IPS-NIHi7 (cell line): ENCODE results near the gene SCGN.

ENCODE experiments used
- DNase-seq: peaks from one replicate; pipeline ENCODE4 v3.0.0; 2012; ENCODE audit warnings: mixed read lengths; ENCODE audit errors: extremely low spot score

The SCGN gene, protein sequence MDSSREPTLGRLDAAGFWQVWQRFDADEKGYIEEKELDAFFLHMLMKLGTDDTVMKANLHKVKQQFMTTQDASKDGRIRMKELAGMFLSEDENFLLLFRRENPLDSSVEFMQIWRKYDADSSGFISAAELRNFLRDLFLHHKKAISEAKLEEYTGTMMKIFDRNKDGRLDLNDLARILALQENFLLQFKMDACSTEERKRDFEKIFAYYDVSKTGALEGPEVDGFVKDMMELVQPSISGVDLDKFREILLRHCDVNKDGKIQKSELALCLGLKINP

DNA sequence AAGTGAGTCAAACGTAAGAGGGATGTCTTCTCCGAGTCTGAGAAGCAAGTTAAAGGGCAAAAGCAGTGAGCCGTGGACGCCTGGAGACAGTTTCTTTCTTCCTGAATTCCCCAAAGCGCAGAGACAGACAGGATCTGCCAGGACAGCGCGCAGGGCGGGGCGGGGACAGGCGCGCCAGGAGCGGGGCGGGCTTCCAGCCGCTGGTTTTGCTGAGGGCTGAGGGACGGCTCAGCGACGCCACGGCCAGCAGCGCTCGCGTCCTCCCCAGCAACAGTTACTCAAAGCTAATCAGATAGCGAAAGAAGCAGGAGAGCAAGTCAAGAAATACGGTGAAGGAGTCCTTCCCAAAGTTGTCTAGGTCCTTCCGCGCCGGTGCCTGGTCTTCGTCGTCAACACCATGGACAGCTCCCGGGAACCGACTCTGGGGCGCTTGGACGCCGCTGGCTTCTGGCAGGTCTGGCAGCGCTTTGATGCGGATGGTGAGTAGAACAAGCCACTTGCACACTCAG, at the start of gene SCGN:
Gene SCGN, plus strand, starts transcription at position 209 of the 509 bp plus-strand sequence. Its CDS starts 189 bp downstream, at position 398.
- peak; percentile 89 for DNase-seq

DNA sequence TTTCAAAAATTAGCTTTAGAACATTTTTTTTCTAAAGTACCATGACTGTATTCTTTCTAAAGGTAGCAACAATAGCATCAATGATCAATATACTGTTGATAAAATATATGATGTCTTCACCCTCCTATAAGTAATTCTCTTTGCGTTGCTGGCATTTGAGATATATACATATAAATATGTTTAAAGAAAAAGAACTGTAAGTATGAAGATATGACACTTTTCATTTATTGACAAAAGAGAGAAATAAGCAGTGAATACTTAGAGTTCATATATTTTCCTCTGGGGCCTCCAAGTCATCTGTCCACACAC, 49.4 kb upstream of the SCGN start:
- no peak for DNase-seq

DNA sequence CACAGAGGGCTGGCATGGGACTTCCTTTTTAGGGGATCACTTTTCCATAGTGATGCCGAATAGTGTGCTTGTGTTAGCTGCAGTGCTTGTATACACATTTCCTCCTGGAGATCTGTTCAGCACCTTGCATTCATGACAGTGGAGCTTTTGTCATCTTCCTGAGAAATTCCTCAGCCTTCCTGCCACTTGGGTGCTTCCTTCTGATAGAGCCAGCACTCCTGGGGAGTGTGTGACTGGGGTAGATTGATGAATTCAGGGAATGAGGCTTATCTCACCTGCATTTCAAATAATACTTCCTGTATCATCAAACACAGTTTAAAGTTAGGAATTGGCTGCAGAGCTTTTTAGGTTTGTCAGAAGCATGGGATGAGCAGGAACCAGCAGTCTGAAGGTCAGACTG, 48.8 kb upstream of the SCGN start:
- DNase-seq, result no peak

DNA sequence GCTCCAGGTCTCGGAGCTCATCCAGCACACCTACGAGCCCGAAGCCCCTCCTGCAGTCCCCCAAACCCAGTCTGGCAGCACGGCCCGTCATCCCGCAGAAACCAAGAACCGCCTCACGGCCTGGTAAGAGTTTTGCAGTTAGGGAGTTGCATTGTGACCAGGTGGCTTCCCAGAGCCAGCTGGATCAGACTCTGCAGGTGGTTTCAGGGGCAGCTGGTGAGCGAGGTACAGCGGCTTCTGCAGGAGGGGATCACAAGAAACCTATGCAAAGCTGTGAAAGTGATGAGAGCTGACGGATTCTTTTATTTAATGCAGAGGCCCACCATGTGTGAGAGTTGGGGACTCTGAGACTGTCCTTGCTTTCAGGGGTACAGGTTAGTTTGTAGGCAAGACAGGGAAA, 45.9 kb upstream of the SCGN start:
- no peak for DNase-seq

DNA sequence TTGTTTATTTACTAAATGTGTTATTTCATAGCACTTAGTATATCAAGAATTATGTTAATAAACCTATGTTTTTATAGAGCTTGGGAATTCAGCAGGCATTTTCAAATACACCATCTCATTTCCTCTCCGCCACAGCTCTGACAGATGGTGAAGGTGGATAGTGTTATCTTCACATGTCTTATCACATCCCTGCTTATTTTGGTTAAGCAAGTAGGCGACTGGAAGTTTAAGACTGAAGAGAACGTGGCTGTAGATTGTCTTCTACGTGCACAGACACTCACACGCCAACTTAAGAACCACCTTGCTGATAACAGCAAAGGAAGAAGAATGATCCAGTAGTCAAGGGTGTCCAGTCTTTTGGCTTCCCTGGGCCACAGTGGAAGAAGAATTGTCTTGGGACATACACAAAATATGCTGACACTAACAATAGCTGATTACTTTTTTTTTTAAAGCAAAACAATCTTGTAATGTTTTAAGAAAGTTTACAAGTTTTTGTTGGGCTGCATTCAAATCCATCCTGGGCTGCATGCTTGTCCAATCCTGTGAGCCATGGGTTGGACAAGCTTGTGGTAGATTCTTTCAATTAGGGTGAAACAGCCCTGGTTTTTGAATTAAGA, 43.3 kb upstream of the SCGN start:
- DNase-seq, result no peak

DNA sequence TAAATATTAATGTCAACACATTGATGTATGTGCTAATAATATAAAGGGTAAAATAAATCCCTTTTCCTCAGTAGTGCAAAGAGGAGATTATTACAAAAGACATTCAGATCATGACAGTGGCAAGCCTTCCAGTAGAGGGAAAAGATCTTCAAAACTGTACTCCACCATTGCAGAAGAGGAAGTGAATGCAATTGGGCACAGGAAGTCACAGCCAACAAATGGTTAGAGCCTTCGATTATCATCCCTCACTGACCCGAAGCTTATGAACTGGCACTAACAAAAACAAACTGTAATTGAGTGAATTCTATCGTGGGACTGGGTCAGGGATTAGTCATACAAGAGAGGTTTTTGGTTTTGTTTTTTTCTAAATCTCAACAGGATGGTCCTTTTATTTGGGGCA, 39.3 kb upstream of the SCGN start:
- DNase-seq, result no peak

DNA sequence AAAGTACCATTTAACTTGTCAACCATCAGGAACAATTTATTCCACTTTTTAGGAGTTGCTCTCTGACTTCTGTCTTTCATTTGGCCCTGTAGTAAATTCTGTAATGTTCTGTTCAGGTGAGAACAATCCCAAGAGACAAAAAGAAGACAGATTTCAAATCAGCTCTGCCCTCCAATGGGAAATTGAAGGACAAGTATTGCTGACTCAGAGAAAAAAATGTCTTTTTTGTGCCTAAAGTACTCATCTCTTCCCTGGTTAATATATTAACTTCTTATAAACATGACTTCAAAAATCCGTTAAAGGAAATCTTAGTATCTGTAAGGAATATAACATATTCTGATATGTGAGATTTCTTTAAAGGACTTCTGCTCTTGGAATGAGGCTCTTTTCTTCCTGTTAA, 38.6 kb upstream of the SCGN start:
- DNase-seq, result no peak

DNA sequence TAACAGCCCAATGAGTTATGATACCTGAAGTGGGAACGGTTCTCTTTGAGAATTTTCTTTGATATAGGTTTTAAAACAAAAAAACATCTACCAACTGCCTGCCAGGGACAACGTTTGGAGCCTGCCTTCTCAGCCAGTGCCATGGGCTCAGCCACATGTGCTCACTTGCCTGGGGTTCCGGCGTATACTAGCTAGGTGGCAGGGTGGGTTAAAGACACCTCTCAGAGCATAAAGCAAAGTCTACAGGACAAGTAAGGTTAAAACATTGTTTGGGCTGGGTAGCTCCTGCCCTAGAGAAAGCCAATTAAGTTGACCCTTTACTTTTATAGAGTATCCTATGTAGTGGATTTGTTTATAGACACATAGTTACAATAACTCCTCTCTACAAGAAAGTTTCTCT, 38.0 kb upstream of the SCGN start:
- no peak for DNase-seq

DNA sequence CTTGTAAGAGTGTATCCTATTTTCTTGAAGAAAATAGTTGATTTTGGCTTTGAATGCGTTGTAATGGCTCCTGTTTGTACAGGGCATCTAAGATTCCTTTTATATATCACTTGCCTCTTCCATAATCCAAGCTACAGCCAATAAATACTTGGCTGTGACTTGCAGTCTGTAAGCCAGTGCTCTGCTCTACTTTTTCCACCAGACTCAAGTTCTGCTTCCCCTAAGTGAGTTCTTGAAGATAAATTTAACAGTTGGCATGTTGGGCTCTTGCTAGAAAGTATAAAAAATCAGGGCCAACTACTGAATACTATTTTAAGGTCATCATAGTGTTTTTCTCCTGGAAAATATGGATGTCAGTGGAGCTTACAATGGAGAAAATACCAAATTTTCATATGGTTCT, 36.5 kb upstream of the SCGN start:
- DNase-seq, result no peak

DNA sequence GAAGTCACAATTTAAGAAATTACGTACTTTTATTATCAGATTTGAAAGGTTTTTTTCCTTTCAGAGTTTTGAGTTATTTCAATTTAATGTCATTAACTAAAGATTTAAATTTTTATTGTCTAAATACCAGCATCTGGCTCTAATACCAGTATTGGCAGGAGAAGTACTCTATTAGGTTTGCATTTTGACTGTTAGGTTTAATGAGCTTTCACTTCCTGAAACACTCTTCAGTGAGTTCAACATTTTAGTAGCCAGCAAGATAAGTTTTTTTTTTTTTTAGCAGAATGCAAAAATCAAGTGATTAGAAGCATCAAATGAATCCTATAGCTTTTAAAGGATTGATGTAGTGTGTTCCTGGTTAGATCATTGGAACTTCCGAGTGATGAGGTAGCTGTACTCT, 34.0 kb upstream of the SCGN start:
- no peak for DNase-seq

DNA sequence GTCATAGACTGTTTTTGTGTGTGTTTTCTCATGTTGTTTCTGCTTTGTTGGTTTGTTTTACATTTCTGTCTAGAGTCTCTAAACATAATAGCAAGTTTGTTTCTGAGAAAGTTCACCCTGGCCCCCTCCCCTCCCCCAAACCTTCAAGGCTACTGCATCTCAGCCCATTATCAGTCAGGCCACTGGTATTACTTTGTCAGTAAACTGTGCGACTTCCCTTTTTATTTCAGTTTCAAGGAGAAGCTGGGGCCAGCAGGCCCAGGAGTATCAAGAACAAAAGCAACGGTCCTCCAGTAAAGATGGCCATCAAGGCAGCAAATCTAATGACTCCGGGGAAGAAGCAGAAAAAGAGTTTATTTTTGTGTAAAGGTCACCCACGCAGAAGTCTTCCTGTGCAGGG, 32.8 kb upstream of the SCGN start:
- DNase-seq, result no peak

DNA sequence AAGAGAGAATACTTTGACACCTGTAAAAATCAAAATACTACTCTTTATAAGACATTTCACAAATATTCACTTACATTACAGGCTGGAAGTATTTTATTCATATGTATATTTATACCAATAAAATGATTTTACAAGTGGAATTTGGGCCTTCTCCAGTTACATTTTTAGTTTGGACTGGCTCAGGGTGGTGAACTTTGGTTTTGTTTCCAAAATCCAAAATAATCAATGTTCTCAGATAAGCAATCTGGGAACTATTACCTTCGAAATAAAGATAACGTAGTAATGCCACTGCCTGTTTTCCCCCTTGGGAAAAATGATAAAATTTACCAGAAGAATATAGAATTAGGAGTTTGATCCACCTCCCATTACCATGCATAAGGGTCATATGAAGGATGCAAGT, 31.6 kb upstream of the SCGN start:
- DNase-seq, result no peak

DNA sequence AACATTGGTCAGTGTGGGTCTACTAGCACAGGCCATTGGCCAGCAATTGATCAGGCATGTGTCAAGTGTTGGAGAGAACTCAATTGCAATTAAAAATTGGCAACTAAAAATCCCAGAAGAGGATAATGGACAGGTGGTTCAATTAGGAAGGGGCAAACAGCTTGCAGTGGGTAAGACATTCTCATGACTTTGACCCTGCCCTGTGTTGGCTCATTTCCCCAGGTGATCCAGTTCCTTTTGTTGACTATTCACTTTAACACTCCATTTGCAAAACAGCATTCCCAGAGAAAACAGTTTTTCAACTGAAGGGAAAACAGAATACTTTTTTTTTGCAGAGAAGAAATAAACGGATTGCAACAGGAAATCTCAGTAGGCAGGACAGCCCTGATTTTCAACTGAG, 28.9 kb upstream of the SCGN start:
- DNase-seq, result no peak

DNA sequence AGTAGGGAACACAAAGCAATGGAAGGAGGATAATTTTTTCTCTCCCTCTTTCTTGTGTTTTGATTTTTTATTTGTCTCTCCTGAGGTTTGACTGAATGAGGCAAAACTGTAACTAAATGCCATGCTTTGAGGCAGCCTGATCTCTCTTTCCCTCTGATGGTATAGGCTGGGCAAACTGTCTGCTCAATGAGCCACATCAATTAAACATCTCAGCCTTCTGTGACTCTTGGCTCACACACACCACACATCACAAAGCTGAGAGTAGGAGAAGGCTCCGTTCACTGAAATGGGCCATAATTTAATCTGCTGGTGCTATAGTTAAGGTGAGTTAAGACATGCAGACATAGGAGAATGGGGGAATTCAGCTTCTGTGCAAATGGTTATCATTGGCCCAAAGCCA, 28.1 kb upstream of the SCGN start:
- DNase-seq, result no peak

DNA sequence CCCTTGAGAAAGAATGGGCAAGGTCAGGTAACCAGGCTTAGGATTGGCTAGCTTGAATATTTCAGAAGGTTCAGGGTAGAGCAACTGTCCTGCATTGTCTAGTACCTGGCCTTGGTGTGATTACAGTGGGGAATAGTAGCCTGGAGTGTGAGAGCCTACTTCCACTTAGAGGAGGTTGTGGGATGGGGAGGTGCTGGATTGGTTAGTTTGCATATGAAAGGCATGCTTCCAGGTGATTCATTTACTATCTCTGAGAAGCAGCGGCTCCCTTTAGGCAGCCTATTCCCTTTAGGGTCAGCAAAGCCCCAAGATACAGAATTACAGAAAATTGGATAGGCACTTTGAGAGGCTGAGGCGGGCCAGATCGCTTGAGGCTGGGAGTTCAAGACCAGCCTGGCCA, 25.0 kb upstream of the SCGN start:
- peak; percentile 79 for DNase-seq

DNA sequence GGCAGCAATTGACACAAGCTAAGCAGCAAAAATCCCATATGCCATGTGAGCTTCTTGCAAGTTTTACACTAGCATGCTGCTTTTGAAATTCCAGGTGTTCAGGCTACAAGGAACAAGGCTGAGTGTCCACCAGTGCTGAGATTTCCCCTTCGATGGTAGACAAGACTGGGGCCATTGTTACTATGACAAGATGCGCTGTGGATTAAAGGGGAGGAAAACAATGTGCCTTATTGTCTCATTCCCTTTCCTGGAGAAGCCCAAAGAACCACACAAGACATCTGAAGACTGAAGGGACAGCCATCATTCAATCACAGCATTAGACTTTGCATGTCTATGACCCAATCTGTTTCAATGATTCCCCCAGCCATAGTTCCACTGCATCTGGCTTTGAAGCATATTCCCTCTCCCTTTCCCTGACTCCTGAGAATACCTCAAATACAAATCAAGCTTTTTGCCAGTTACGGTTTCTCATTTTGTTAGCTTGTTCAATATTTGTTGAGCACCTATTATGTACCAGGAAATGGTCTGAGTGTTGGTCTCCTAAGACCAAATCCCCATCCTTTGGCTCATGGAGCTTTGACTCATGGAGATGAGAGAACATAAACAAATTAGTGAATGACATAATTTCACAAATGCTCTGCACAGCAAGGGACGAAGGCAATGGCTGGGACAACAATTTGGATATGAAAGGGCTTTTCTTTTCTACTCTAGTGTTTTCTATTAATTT, 23.4 kb upstream of the SCGN start:
- no peak for DNase-seq

DNA sequence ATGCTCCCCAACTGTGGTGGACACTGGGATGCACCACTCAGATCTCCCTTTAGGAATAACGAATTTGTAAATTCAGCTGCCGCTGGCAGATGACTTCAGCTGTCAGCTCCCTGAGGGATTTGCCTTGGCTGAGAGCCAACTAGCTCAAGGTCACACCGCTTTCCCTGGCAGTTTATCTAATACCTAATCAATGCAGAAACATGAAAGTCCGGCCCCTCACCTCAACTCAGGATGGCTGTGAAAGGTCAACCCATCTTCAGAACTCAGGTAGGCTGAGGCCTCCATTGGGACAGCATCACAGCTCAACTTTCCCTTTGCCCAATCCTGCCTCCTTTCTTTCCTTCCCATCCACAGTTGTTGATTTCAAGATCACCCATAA, 22.8 kb upstream of the SCGN start:
- no peak for DNase-seq

DNA sequence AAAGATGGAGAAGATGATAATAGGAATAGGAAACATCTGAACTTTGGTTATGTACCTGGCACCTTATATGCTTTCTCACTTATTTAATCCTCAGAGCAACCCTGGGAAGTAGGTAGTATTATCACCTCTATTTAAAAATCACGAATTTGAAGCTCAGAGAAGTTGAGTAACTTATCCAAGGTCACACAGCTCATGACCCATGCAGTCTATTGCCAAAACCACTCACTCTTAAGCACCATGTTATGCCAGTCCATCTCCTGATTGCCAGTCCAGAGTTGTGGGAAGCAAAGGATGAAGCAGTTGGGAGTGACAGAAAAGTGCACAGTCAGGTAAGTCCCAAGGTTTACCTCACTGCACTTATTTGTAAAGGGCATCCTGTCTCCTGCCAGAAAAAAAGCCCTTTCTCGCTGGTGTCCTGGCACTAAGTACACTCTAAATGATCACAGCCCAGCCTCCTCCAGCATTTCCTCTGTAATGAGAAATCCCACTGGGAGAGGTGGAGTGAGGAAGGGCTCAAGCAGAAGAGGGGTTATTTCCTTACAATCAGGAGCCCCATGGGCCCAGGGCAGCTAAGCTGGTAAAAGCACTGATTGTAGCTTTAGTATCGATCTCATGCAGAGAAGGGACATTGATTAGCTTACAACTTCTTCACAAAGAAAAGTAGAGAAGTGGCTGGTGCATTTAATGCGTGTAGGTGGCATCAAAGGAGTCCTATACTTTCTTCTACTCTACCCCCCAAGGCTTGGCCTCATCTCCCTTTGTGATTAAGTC, 21.3 kb upstream of the SCGN start:
- DNase-seq, result no peak

DNA sequence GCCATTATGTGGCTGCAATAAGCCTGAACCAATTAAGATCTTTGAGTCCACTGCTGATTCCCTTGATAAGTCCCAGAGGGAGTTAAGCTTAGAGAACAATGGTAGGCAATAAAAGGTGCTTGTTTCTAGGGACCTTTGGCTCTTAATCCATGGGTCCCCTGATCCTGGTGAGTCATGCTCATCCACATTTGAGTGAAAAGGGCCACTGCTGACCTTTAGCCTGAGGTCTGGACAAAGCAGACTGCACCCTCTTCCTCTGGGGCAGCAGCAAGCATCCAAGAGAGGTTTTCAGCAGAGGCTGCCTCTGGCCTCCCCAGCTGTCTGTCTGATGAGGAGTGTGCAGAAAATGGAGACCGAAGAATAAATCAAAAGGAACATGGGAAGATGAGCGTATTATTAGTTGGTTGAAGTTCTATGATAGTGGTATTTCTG, 16.1 kb upstream of the SCGN start:
- DNase-seq, result peak; percentile 16

DNA sequence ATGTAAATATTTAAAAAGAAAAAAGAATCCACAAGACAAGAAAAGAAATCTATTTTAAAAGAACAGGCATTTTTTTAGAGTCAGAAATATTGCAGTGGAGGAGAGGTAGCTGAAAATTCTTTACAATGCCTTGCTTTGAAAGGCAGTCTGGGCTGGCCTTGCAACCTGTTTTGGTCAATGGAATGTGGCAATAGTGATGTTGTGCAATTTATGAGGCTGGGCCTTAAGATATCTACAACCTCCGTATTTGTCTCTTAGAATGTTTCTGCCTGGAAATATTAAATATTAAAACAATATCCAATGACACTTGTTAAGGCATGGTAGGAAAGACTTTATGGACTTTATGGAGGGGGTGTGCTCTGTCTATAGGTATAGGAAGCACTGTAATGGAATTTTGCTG, 14.8 kb upstream of the SCGN start:
- no peak for DNase-seq

DNA sequence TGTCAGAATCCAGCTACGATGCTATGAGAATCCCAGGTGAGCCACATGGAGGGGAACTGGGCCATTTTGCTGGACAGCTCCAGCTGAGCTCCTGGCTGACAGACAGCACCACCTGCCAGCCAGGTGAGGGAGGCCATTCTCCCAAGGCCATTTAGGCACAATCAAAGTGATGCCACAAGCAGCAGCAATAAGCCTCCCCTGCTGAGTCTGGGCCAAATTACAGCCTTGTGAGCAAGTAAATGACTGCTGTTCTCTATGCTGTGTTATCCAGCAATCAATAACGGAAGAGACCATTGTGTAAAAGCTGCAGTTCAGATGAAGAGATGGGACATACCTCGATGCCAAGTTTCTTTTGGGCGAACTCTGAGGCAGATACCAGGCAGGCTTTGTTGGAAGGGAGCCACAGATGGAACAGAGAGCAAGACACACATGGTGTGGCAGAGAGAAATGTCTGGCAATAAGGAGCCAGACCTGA, 14.0 kb upstream of the SCGN start:
- peak; percentile 77 for DNase-seq

DNA sequence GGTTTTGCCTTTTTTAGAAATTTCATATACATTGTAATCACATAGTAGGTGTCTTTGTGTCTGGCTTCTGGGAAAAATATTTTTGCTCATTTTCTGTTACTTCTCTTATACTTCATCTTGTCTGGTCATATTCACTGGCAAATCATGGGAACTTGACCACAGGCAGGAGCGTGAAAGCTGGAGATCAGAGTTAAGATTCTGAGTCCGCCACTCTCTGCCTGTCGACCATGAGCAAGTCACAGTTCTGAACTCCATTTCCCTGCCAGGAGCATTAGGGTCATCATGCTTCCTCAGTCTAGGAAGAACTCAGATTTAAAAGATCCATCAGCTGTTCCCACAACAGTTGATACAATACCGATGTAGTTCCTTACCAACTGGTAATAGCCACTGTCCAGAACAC, 12.4 kb upstream of the SCGN start:
- no peak for DNase-seq
